Measurements from ENCODE around the gene CCNC.
"Not testable (repeated sequence)": the region's sequence is repeated elsewhere in the genome, so short reads cannot be mapped to it uniquely, and the experiment has no call there.

Gene CCNC

DNA sequence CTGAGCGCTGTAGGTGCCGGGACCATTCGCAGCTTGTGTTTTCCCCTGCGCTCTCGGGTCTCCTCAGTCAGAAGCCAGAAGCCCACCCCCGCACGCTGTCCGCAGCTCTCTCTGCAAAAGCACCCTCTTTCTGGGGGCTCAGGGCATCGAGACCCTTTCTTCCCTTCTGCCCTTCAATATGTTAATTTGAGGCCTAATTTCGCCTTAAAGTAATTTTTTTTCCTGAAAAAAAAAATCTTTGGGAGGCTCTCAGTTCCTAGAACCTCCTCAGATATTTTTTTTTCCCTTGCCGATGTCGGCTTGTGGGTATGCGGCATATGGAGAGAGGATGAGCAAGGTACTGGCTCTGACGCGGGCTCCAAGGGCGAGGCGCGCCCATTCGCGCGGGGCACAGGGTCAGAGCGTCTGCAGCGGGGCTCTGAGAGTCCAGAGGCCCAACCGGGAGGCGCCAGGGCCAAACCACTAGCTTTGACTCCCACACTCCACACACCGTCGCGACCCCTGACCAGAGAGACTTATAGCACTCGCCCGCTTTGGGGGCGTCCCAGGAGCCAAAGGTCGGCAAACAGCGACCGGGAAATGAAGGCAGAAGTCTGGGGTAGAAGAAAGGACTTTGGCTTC is 39.1 kb upstream of the CCNC start:
- H3K4me3 ChIP-seq (ENCODE audit: low read length) = no peak overlapping the region
- H3K36me3 ChIP-seq (ENCODE audit: control insufficient read depth, insufficient read depth, low read length) = no peaks in the 10 kb centered on the region
- H3K9ac ChIP-seq (ENCODE audit: low read length) = no peak overlapping the region
- peaks cover 5% of the 10 kb centered on the region for H3K9me3 ChIP-seq (ENCODE audit: control insufficient read depth, low read length)
- peaks cover 17% of the 10 kb centered on the region for H3K4me1 ChIP-seq (ENCODE audit: control insufficient read depth, insufficient read depth, low read length)
- H3K27me3 ChIP-seq (ENCODE audit: control insufficient read depth, insufficient read depth, low read length) = peaks cover 96% of the 10 kb centered on the region

DNA sequence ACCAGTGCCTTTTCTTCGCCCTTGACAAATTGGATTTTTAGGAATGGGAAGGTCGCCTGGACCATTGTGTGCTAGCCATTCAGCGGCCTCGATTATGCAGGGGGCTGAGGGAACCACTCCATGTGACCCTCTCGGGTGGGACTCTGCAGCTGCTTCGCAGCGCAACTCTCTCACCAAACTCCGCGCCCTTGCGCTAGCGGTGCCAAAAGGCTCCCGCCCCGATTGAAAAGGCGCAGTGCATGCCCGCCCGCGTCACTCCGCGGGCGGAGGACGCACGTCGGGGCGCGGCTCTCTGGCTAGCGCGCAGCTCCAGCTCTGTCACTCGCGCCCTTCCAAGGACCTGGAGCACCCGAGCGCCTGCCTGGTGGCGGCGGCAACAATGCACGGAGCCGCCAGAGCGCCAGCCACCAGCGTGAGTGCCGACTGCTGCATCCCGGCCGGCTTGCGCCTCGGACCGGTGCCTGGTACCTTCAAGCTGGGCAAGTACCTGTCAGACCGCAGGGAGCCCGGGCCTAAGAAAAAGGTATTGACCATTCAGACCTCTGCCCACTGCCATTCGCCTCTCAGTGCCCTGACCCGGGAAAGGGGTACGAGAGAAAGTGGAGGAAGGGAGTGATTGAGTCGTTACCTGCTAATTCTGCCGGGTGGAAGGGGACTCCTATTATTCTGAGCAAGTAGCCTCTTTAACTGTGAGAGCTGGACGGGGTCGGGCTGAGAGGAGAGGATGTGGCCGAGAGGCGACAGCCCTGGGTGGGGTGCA is 38.4 kb upstream of the CCNC start, which contains the start of gene PRDM13:
TSS of gene PRDM13 (plus strand) at position 178 of the 760 bp plus-strand sequence. CDS start at position 380, 202 bp downstream.
- peaks cover 5% of the 10 kb centered on the region for H3K9me3 ChIP-seq (ENCODE audit: control insufficient read depth, low read length)
- H3K9ac ChIP-seq (ENCODE audit: low read length) = no peak within 1 kb of the TSS
- H3K36me3 ChIP-seq (ENCODE audit: control insufficient read depth, insufficient read depth, low read length) = no peaks in the 10 kb centered on the region
- peaks cover 98% of the 10 kb centered on the region for H3K27me3 ChIP-seq (ENCODE audit: control insufficient read depth, insufficient read depth, low read length)
- H3K4me3 ChIP-seq (ENCODE audit: low read length) = no peak within 1 kb of the TSS
- H3K4me1 ChIP-seq (ENCODE audit: control insufficient read depth, insufficient read depth, low read length) = peaks cover 17% of the 10 kb centered on the region

DNA sequence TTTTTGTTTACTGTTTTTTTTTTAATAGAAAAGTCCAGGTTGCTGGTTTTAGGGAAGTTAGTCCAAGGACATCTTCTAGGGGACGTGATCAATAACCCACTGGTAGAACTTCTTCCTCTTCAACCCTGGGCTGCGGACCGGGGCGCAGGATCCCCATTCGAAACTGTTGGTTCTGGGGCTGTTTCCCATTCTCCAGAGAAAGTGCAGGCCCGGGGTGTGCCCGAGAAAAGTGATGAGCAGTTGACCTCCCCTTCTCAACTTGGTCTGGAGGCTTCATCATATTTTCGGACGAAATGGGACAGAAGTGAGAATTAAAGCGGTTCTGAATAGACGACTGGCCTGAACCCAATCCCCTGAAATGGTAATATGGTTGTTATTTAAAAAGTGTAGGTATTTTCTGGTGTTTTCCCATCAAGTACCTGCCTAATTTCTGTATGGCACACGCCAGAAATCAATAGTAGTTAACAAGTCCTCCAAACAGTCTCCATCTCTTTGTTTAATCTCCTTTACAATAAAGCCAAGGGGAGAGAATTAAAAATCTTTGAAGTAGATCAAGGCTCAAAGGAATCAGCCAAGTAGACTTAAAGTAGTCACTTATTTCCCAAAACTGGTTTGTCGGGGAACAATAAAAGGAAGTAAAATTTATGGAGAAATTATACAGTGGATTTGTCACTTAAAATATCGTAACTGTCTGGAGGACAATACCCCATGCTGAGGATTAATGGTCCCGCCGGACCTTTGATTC is 37.6 kb upstream of the CCNC start:
- Histone ChIP-seq H3K4me1 (ENCODE audit: control insufficient read depth, insufficient read depth, low read length) (peaks cover 17% of the 10 kb centered on the region), H3K9ac (ENCODE audit: low read length) (no peak overlapping the region), H3K4me3 (ENCODE audit: low read length) (no peak overlapping the region), H3K36me3 (ENCODE audit: control insufficient read depth, insufficient read depth, low read length) (no peaks in the 10 kb centered on the region), H3K27me3 (ENCODE audit: control insufficient read depth, insufficient read depth, low read length) (peaks cover 98% of the 10 kb centered on the region), H3K9me3 (ENCODE audit: control insufficient read depth, low read length) (peaks cover 5% of the 10 kb centered on the region)

GRCh38 chr6:99605074-99605734 is 36.7 kb upstream of the CCNC start:
- no peak overlapping the region for H3K4me3 ChIP-seq (ENCODE audit: low read length)
- H3K36me3 ChIP-seq (ENCODE audit: control insufficient read depth, insufficient read depth, low read length) = no peaks in the 10 kb centered on the region
- peaks cover 17% of the 10 kb centered on the region for H3K4me1 ChIP-seq (ENCODE audit: control insufficient read depth, insufficient read depth, low read length)
- no peak overlapping the region for H3K9ac ChIP-seq (ENCODE audit: low read length)
- H3K9me3 ChIP-seq (ENCODE audit: control insufficient read depth, low read length) = peaks cover 5% of the 10 kb centered on the region
- peaks cover 98% of the 10 kb centered on the region for H3K27me3 ChIP-seq (ENCODE audit: control insufficient read depth, insufficient read depth, low read length)

- Histone ChIP-seq H3K9me3 (ENCODE audit: control insufficient read depth, low read length) (peaks cover 5% of the 10 kb centered on the region), H3K9ac (ENCODE audit: low read length) (no peak overlapping the region), H3K4me3 (ENCODE audit: low read length) (no peak overlapping the region), H3K36me3 (ENCODE audit: control insufficient read depth, insufficient read depth, low read length) (no peaks in the 10 kb centered on the region), H3K27me3 (ENCODE audit: control insufficient read depth, insufficient read depth, low read length) (peaks cover 91% of the 10 kb centered on the region), H3K4me1 (ENCODE audit: control insufficient read depth, insufficient read depth, low read length) (peaks cover 17% of the 10 kb centered on the region)
Observed at GRCh38 chr6:99604166-99605073, 36.0 kb upstream of the CCNC start.

DNA sequence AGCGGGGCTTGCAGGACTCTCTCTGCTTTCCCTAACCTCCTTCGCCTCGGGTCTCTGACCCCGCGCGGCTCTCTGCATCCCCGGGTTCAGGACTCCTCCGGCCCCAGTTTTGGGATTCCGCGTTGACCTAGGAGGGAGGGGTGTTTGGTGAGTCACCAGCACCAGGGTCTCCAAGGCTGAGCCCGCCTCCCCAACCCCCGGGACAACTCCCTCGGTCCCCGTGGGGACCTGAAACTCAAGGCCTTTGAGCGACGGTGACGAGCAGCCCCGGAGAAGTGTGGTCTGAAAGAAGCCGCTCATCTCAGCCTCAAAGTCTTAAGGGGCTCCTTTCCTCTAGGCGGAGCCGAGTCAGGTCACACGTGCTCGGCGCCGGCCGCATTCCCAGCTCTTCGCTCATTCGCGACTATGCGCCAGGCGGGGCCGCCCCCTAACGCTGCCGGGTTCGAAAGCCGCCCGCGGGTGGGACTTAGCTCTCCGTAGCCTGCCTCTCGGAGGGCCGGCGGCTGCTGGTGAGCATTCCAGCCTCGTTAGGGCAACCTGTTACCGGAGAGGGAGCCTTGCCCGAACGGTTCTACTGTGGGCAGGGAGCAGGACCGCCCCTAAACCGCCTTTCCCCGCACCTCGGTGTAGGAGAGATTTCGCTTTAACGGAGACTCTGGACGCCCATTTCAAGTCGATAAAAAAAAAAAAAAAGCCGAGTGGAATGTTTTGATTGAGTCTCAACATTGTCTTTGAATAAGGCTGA is 35.1 kb upstream of the CCNC start:
- Histone ChIP-seq H3K9ac (ENCODE audit: low read length) (no peak overlapping the region), H3K4me1 (ENCODE audit: control insufficient read depth, insufficient read depth, low read length) (peaks cover 17% of the 10 kb centered on the region), H3K27me3 (ENCODE audit: control insufficient read depth, insufficient read depth, low read length) (peaks cover 85% of the 10 kb centered on the region), H3K9me3 (ENCODE audit: control insufficient read depth, low read length) (peaks cover 5% of the 10 kb centered on the region), H3K36me3 (ENCODE audit: control insufficient read depth, insufficient read depth, low read length) (no peaks in the 10 kb centered on the region), H3K4me3 (ENCODE audit: low read length) (no peak overlapping the region)

GRCh38 chr6:99602520-99603420 is 34.3 kb upstream of the CCNC start:
- Histone ChIP-seq H3K9ac (ENCODE audit: low read length) (no peak overlapping the region), H3K4me3 (ENCODE audit: low read length) (no peak overlapping the region), H3K4me1 (ENCODE audit: control insufficient read depth, insufficient read depth, low read length) (peaks cover 17% of the 10 kb centered on the region), H3K27me3 (ENCODE audit: control insufficient read depth, insufficient read depth, low read length) (peaks cover 84% of the 10 kb centered on the region), H3K9me3 (ENCODE audit: control insufficient read depth, low read length) (peaks cover 5% of the 10 kb centered on the region), H3K36me3 (ENCODE audit: control insufficient read depth, insufficient read depth, low read length) (no peaks in the 10 kb centered on the region)

- H3K4me3 ChIP-seq (ENCODE audit: low read length); H3K9ac ChIP-seq (ENCODE audit: low read length); H3K9me3 ChIP-seq (ENCODE audit: control insufficient read depth, low read length); H3K36me3 ChIP-seq (ENCODE audit: control insufficient read depth, insufficient read depth, low read length); H3K4me1 ChIP-seq (ENCODE audit: control insufficient read depth, insufficient read depth, low read length): not testable (repeated sequence)
- H3K27me3 ChIP-seq (ENCODE audit: control insufficient read depth, insufficient read depth, low read length) = peaks cover 76% of the 10 kb centered on the region
Observed at GRCh38 chr6:99594696-99595095, 26.2 kb upstream of the CCNC start.

DNA sequence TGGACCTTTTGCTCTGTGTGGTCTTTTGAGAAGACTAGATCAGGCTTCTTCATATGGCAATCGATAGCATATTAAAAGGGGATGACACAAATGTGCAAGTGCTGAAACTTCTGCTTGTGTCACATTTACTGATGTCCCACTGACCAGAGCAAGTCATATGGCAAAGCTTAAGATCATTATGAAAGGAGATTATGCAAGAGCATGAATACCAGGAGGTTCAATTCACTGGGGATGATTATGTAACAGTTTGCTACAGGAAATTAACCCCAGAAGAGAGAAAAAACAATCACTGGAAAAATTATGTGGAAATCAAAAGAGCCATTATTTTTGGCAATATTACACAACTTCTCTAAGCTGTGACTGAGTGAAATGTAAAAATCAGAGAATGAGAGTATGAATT is 24.4 kb upstream of the CCNC start:
- no peaks in the 10 kb centered on the region for H3K9me3 ChIP-seq (ENCODE audit: control insufficient read depth, low read length)
- peaks cover 19% of the 10 kb centered on the region for H3K4me1 ChIP-seq (ENCODE audit: control insufficient read depth, insufficient read depth, low read length)
- H3K9ac ChIP-seq (ENCODE audit: low read length) = no peak overlapping the region
- no peak overlapping the region for H3K4me3 ChIP-seq (ENCODE audit: low read length)
- H3K27me3 ChIP-seq (ENCODE audit: control insufficient read depth, insufficient read depth, low read length) = peaks cover 85% of the 10 kb centered on the region
- no peaks in the 10 kb centered on the region for H3K36me3 ChIP-seq (ENCODE audit: control insufficient read depth, insufficient read depth, low read length)

- Histone ChIP-seq H3K9ac (ENCODE audit: low read length) (no peak overlapping the region), H3K36me3 (ENCODE audit: control insufficient read depth, insufficient read depth, low read length) (no peaks in the 10 kb centered on the region), H3K9me3 (ENCODE audit: control insufficient read depth, low read length) (no peaks in the 10 kb centered on the region), H3K4me3 (ENCODE audit: low read length) (no peak overlapping the region), H3K27me3 (ENCODE audit: control insufficient read depth, insufficient read depth, low read length) (peaks cover 85% of the 10 kb centered on the region), H3K4me1 (ENCODE audit: control insufficient read depth, insufficient read depth, low read length) (peaks cover 19% of the 10 kb centered on the region)
Observed at GRCh38 chr6:99591673-99592364, 23.4 kb upstream of the CCNC start.

Measured in mucosa of stomach (tissue), 1 donor.